Measurements from ENCODE around the gene KAZALD1. TPM values are rescaled to one million over a fixed set of nuclear protein-coding genes. Genes with fewer than 3 reads are reported as not detected.

KAZALD1 gene
- total RNA-seq, 1 experiment from 2014 or later = 16.0 TPM

- TF ChIP-seq CTCF (IDR thresholded peaks at IDR 0.05 in 2 of 3, conservative IDR thresholded peaks at IDR 0.05 in 1 of 3; ENCODE audit: borderline replicate concordance in 1 of 3, insufficient read depth in 1 of 3, low read depth in 2 of 3, low read length in 2 of 3) = no peak
Measured at GRCh38 chr10:101027106-101027720, 34.6 kb upstream of the KAZALD1 start (continued).

- CTCF ChIA-PET = interaction anchor here (1.1 to 5.8 kb wide), 8 partner anchors 10 to 67 kb away, joined by 3 to 71 read pairs (median 9); no protein-coding TSS in a partner anchor
- no peak overlapping the region for H3K4me3 ChIP-seq (replicated peaks in 1 of 2; ENCODE audit: low read depth in 1 of 2, low read length in 2 of 2)
- H3K27ac ChIP-seq (ENCODE audit: low read depth, low read length) = no peak overlapping the region
- TF ChIP-seq SP1 (IDR thresholded peaks at IDR 0.05; ENCODE audit: low read depth) (no peak), EZH2 (IDR thresholded peaks at IDR 0.05) (no peak), ELF1 (IDR thresholded peaks at IDR 0.05; ENCODE audit: borderline replicate concordance, low read depth) (no peak), EZH2phosphoT487 (IDR thresholded peaks at IDR 0.05; ENCODE audit: borderline replicate concordance) (no peak), EGR1 (IDR thresholded peaks at IDR 0.05; ENCODE audit: low read depth) (no peak), RAD21 (IDR thresholded peaks at IDR 0.05; ENCODE audit: low read depth) (no peak), ZFX (IDR thresholded peaks at IDR 0.05) (no peak), TCF7L2 (IDR thresholded peaks at IDR 0.05; ENCODE audit: borderline replicate concordance, extremely low read depth, insufficient read depth, insufficient read length) (no peak), CBX3 (IDR thresholded peaks at IDR 0.05; ENCODE audit: low read depth) (no peak), CTCF (IDR thresholded peaks at IDR 0.05 in 2 of 3, conservative IDR thresholded peaks at IDR 0.05 in 1 of 3; ENCODE audit: borderline replicate concordance in 1 of 3, insufficient read depth in 1 of 3, low read depth in 2 of 3, low read length in 2 of 3) (no peak), JUND (IDR thresholded peaks at IDR 0.05) (no peak), ZBTB33 (IDR thresholded peaks at IDR 0.05; ENCODE audit: extremely low read depth, insufficient replicate concordance, low read length) (no peak), SIN3A (IDR thresholded peaks at IDR 0.05; ENCODE audit: low read depth) (no peak), SRF (IDR thresholded peaks at IDR 0.05; ENCODE audit: low read depth) (no peak), MAX (IDR thresholded peaks at IDR 0.05) (no peak)
Measured at GRCh38 chr10:101028446-101029337, 33.1 kb upstream of the KAZALD1 start.

More at GRCh38 chr10:101028446-101029337, 33.1 kb upstream of the KAZALD1 start:
- peak overlapping the region; percentile 96 for H3K4me2 ChIP-seq (ENCODE audit: low read length)
- no peaks in the 10 kb centered on the region for H3K9me3 ChIP-seq (ENCODE audit: control insufficient read depth in 1 of 2, insufficient read depth in 1 of 2, low read depth in 1 of 2, low read length in 2 of 2)
- H3K4me1 ChIP-seq (ENCODE audit: control insufficient read depth in 1 of 2, insufficient read depth in 2 of 2, low read length in 2 of 2) = peaks cover 31 to 55% of the 10 kb centered on the region in 2 experiments
- ChIA-PET RAD21 (ENCODE audit: low non-redundant PET in 1 of 2, low total read pairs in 2 of 2, uncharacterized antibody in 2 of 2, unreplicated experiment in 2 of 2) (no interaction called here), POLR2A (no interaction called here)
- H3K79me2 ChIP-seq (ENCODE audit: insufficient read depth, low read length) = peaks cover 12% of the 10 kb centered on the region
- no peak for DNase-seq (ENCODE audit: low read depth, low spot score)
- no peak for ATAC-seq
- no peaks in the 10 kb centered on the region for H3K27me3 ChIP-seq (ENCODE audit: insufficient read depth, low read length)
- no TSS peak for BruUV-seq (replicated peaks)
- H3K9ac ChIP-seq (ENCODE audit: low read length) = 0 out of 2 replicates have a peak overlapping the region, but pooled peaks have one; percentile 3
- no peaks in the 10 kb centered on the region for H3K9me2 ChIP-seq (ENCODE audit: insufficient read depth)
- no peaks in the 10 kb centered on the region for H3K36me3 ChIP-seq (ENCODE audit: control insufficient read depth in 1 of 2, insufficient read depth in 2 of 2, low read length in 2 of 2)
- no peak overlapping the region for H2AFZ ChIP-seq (ENCODE audit: low read depth, low read length, poor library complexity, severe bottlenecking)
- intact Hi-C loops (cut with micrococcal nuclease) = no loop called here
- no peaks in the 10 kb centered on the region for H4K20me1 ChIP-seq (ENCODE audit: insufficient read depth)

All from HCT116 (cell line).